Epithelial cell of proximal tubule (primary cell): ENCODE data around the gene LRRC32. TPM values are rescaled to one million over a fixed set of nuclear protein-coding genes. Genes with fewer than 3 reads are reported as not detected.

Experiments used
- DNase-seq: peaks from one replicate; pipeline ENCODE4 v3.0.0-alpha.2; 2011; ENCODE audit warnings: low read depth
- H3K4me3 ChIP-seq: 2 replicates; pipeline ENCODE4 v1.5.1; 2011; ENCODE audit warnings: low read depth, mild to moderate bottlenecking, low read length
- CTCF ChIP-seq: conservative IDR thresholded peaks from 2 replicates; pipeline ENCODE4 v1.5.1; 2012; ENCODE audit warnings: low read depth, mild to moderate bottlenecking, low read length
- total RNA-seq: library from RNA; depleted of rRNA; stranded (reverse); fragments of >200 nt; gene quantifications from 2 replicates; pipeline ENCODE4 v1.2.3, GENCODE V29; 2015

Gene LRRC32
- total RNA-seq, 1 donor from 2014 or later: 0.29 TPM

GRCh38 chr11:76691655-76692054 is 21.1 kb upstream of the LRRC32 start:
- H3K4me3 ChIP-seq: no peak overlapping the region

GRCh38 chr11:76690736-76691135 is 20.2 kb upstream of the LRRC32 start:
- H3K4me3 ChIP-seq: no peak overlapping the region
- TF ChIP-seq CTCF: no peak
- DNase-seq: no peak

More at GRCh38 chr11:76691655-76692054, 21.1 kb upstream of the LRRC32 start:
- TF ChIP-seq CTCF: no peak
- DNase-seq: no peak

- DNase-seq: no peak
- no peak overlapping the region for H3K4me3 ChIP-seq
- no peak for TF ChIP-seq CTCF
These were observed 19.0 kb upstream of the LRRC32 start for GRCh38 chr11:76689313-76690260.

DNA sequence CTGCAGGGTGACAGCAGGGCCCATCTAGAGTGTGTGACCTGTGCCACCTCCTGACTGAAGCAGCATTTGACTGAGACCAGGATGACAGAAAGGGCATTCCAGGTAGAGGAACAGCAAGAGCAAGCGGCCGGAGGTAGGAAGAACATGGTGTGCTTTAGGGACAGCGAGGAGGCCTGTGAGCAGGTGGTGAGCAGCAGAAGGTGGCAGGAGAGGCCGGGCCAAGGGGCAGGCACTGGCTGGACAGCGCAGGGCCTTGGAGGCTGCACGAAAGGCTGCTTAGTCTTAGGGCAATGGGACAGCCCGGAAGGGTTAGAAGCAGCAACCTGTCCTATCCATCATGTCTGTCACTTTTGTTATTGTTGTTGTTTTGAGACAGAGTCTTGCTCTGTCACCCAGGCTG is 17.6 kb upstream of the LRRC32 start:
- no peak for TF ChIP-seq CTCF
- DNase-seq: no peak
- no peak overlapping the region for H3K4me3 ChIP-seq

- DNase-seq: no peak
- H3K4me3 ChIP-seq: no peak overlapping the region
- no peak for TF ChIP-seq CTCF
These were observed 15.9 kb upstream of the LRRC32 start for GRCh38 chr11:76686261-76687079.

GRCh38 chr11:76685831-76686230 is 15.3 kb upstream of the LRRC32 start:
- DNase-seq: no peak
- no peak for TF ChIP-seq CTCF
- H3K4me3 ChIP-seq: no peak overlapping the region
